SK-N-SH treated with all-trans-retinoic acid at 6 μM for 48 hours (cell line): ENCODE data around the gene HLA-DPA1.

Source experiments
- ARNTL ChIP-seq: fragments of 450-650 bp; formaldehyde crosslinking; IDR thresholded peaks from 2 replicates; pipeline ENCODE4 v1.5.0; 2020; ENCODE audit warnings: low read depth, mild to moderate bottlenecking, moderate library complexity, borderline replicate concordance
- CSDC2 ChIP-seq: fragments of 250-450 bp; sonication (Bioruptor Pico); IDR thresholded peaks from 2 replicates; pipeline ENCODE4 v1.5.0; 2020; ENCODE audit warnings: mild to moderate bottlenecking, moderate library complexity
- CSRNP3 ChIP-seq: fragments of 250-450 bp; sonication (Bioruptor Pico); IDR thresholded peaks from 2 replicates; pipeline ENCODE4 v1.5.1; 2021; ENCODE audit warnings: mild to moderate bottlenecking, moderate library complexity
- ISL1 ChIP-seq: fragments of 250-450 bp; sonication (Bioruptor Pico); IDR thresholded peaks from 2 replicates; pipeline ENCODE4 v2.1.2; 2022; ENCODE audit warnings: mild to moderate bottlenecking, moderate library complexity
- PATZ1 ChIP-seq: fragments of 250-450 bp; sonication (Bioruptor Pico); IDR thresholded peaks from 2 replicates; pipeline ENCODE4 v1.8.0; 2020; ENCODE audit warnings: mild to moderate bottlenecking, moderate library complexity, borderline replicate concordance
- PPARA ChIP-seq: fragments of 250-450 bp; sonication (Bioruptor Pico); IDR thresholded peaks from 2 replicates; pipeline ENCODE4 v1.5.0; 2020; ENCODE audit warnings: mild to moderate bottlenecking, borderline replicate concordance
- RARB ChIP-seq: fragments of 250-450 bp; sonication (Bioruptor Pico); IDR thresholded peaks from 2 replicates; pipeline ENCODE4 v1.8.0; 2021; ENCODE audit warnings: mild to moderate bottlenecking, moderate library complexity
- SNAI2 ChIP-seq: fragments of 250-450 bp; sonication (Bioruptor Pico); IDR thresholded peaks from 2 replicates; pipeline ENCODE4 v1.5.0; 2020; ENCODE audit warnings: mild to moderate bottlenecking, moderate library complexity
- TCF4 ChIP-seq: fragments of 250-450 bp; sonication (Bioruptor Pico); IDR thresholded peaks from 2 replicates; pipeline ENCODE4 v1.8.0; 2021; ENCODE audit warnings: mild to moderate bottlenecking, moderate library complexity, borderline replicate concordance
- ZFP3 ChIP-seq: fragments of 250-450 bp; sonication (Bioruptor Pico); IDR thresholded peaks from 2 replicates; pipeline ENCODE4 v1.5.0; 2020; ENCODE audit warnings: mild to moderate bottlenecking, moderate library complexity
- ZFP30 ChIP-seq: fragments of 450-650 bp; formaldehyde crosslinking; IDR thresholded peaks from 2 replicates; pipeline ENCODE4 v1.5.0; 2022; ENCODE audit warnings: mild to moderate bottlenecking, moderate library complexity
- ZNF70 ChIP-seq: fragments of 450-650 bp; formaldehyde crosslinking; IDR thresholded peaks from 2 replicates; pipeline ENCODE4 v1.5.0; 2020; ENCODE audit warnings: mild to moderate bottlenecking, moderate library complexity
- ZNF8 ChIP-seq: fragments of 450-650 bp; formaldehyde crosslinking; IDR thresholded peaks from 2 replicates; pipeline ENCODE4 v1.5.0; 2020; ENCODE audit warnings: mild to moderate bottlenecking, moderate library complexity

GRCh38 chr6:33118525-33119123 is 45.2 kb upstream of the HLA-DPA1 start:
- TF ChIP-seq ZFP3 (CRISPR knock-in tag) (no peak), PATZ1 (CRISPR knock-in tag) (no peak), ZFP30 (CRISPR knock-in tag) (no peak), PPARA (CRISPR knock-in tag) (no peak), CSRNP3 (no peak), ZNF70 (no peak), TCF4 (CRISPR knock-in tag) (no peak), RARB (CRISPR knock-in tag) (no peak), SNAI2 (CRISPR knock-in tag) (no peak), ISL1 (CRISPR knock-in tag) (no peak), CSDC2 (CRISPR knock-in tag) (no peak), ZNF8 (CRISPR knock-in tag) (no peak), ARNTL (CRISPR knock-in tag) (no peak)
